Measurements from ENCODE around the gene ULBP3. TPM values are rescaled to one million over a fixed set of nuclear protein-coding genes. Genes with fewer than 3 reads are reported as not detected.
A peak's percentile ranks its signal among the peaks of the same experiment; 100 is the strongest.
"Not testable (repeated sequence)": the region's sequence is repeated elsewhere in the genome, so short reads cannot be mapped to it uniquely, and the experiment has no call there.

Gene ULBP3
- total RNA-seq, 1 experiment from 2014 or later = 4.0 TPM

GRCh38 chr6:150016324-150017185 lies 52.4 kb downstream of the ULBP3 start:
- CTCF ChIA-PET = interaction anchor here (0.6 to 1.3 kb wide), 22 partner anchors 8 to 379 kb away, joined by 3 to 18 read pairs (median 4); partner anchors contain the start of genes RAET1L and ULBP1
- POLR2A ChIA-PET = interaction anchor here (0.5 kb wide), 1 partner anchor 66 kb away, joined by 4 read pairs; no protein-coding TSS in a partner anchor
- no peak for TF ChIP-seq ZNF425 (CRISPR knock-in tag; conservative IDR thresholded peaks at IDR 0.05)
- TF ChIP-seq, protein P1, sequence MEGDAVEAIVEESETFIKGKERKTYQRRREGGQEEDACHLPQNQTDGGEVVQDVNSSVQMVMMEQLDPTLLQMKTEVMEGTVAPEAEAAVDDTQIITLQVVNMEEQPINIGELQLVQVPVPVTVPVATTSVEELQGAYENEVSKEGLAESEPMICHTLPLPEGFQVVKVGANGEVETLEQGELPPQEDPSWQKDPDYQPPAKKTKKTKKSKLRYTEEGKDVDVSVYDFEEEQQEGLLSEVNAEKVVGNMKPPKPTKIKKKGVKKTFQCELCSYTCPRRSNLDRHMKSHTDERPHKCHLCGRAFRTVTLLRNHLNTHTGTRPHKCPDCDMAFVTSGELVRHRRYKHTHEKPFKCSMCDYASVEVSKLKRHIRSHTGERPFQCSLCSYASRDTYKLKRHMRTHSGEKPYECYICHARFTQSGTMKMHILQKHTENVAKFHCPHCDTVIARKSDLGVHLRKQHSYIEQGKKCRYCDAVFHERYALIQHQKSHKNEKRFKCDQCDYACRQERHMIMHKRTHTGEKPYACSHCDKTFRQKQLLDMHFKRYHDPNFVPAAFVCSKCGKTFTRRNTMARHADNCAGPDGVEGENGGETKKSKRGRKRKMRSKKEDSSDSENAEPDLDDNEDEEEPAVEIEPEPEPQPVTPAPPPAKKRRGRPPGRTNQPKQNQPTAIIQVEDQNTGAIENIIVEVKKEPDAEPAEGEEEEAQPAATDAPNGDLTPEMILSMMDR (IDR thresholded peaks at IDR 0.05) = peak; percentile 66
- Mint-ChIP-seq H3K36me3 (no peaks in the 10 kb centered on the region), H3K27ac (no peak overlapping the region), H3K4me1 (peaks cover 10% of the 10 kb centered on the region), H3K27me3 (ENCODE audit: low read depth) (peaks cover 93% of the 10 kb centered on the region), H3K9me3 (no peaks in the 10 kb centered on the region), H3K4me3 (no peak overlapping the region)
- peak; percentile 46 for ATAC-seq
- no peak for DNase-seq (ENCODE audit: low spot score)

DNA sequence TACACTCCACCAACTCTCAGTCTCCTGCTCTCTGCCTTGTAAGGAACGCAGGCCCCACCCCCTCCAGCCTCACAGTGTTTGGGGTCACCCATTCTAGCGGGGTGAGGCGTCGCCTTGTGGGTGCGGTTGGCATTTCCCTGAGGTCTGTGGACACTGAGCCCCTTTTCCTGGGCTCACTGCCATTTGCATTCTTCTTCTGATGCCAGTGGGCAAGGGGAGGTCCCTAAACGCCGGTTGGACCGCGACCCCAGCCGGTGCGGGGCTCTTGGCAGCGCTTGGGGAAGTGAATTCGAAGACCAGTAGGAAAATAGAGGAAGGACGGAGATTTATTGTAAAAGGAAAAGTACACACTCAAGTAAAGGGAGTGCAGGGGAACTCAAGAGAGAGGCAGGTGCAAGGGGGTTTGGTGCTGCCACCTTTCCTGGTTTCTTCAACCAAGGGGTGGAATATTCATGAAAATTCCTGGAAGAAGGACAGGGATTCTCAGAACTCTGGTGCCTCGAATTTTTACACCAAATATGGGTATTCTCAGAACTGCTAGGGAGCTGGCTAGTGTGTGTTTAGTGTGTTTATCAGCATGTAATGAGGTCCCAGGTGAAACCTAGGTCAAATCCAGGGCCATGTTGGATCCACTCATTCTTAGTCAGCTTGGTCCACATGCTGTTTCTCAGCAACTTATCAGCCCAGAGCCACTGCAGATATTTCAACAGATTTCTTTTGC lies 53.5 kb downstream of the ULBP3 start:
- ATAC-seq = peak; percentile 90
- POLR2A ChIA-PET; H3K36me3 Mint-ChIP-seq; H3K27ac Mint-ChIP-seq; CTCF ChIA-PET; H3K9me3 Mint-ChIP-seq; DNase-seq (ENCODE audit: low spot score): not testable (repeated sequence)
- Mint-ChIP-seq H3K27me3 (ENCODE audit: low read depth) (peaks cover 93% of the 10 kb centered on the region), H3K4me1 (peaks cover 10% of the 10 kb centered on the region), H3K4me3 (peak overlapping the region; percentile 49)

DNA sequence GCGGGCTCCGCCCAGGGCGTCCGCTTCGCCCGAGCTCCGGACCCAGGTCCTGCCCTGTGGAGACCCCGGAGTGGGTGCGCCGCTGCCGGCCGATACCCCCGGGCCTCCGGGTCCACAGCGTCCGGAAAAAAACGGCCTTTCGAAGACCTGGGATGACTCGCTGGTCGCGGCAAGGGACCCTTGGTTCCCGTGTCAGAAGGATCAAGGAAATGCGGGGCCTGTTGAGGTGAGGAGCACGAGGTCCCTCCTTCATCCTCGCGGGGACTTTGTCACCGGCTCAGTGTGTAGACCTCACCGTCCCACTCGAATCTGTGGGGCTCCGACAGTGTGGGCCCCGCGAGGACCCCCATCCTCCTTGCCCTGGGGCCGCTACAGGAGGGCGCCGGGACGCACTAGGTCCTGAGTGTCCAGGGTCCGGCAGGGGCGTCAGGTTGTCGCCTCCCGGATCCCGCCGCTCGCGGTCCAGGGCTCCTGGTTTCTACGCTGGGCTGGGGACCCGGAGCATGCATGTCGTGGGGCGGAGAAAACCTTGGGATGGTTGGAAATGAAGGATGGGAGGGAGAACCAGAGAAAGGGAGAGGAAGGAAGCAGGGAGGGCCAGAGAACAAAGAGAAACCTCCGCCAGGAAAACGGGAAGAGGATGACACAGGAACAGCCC lies 54.2 kb downstream of the ULBP3 start:
- H3K27ac Mint-ChIP-seq; POLR2A ChIA-PET; H3K36me3 Mint-ChIP-seq; DNase-seq (ENCODE audit: low spot score); CTCF ChIA-PET; H3K9me3 Mint-ChIP-seq: not testable (repeated sequence)
- peak; percentile 29; the same call in 1 of the 2 replicates for ATAC-seq
- Mint-ChIP-seq H3K4me3 (peak overlapping the region; percentile 49), H3K4me1 (peaks cover 10% of the 10 kb centered on the region), H3K27me3 (ENCODE audit: low read depth) (peaks cover 97% of the 10 kb centered on the region)

GRCh38 chr6:150013785-150014622 lies 54.9 kb downstream of the ULBP3 start:
- H3K27ac Mint-ChIP-seq; H3K36me3 Mint-ChIP-seq; H3K9me3 Mint-ChIP-seq; CTCF ChIA-PET; DNase-seq (ENCODE audit: low spot score); POLR2A ChIA-PET: not testable (repeated sequence)
- Mint-ChIP-seq H3K4me3 (peak overlapping the region; percentile 63), H3K4me1 (peaks cover 10% of the 10 kb centered on the region), H3K27me3 (ENCODE audit: low read depth) (peaks cover 99% of the 10 kb centered on the region)
- peak; percentile 8; the same call in 1 of the 2 replicates for ATAC-seq

DNA sequence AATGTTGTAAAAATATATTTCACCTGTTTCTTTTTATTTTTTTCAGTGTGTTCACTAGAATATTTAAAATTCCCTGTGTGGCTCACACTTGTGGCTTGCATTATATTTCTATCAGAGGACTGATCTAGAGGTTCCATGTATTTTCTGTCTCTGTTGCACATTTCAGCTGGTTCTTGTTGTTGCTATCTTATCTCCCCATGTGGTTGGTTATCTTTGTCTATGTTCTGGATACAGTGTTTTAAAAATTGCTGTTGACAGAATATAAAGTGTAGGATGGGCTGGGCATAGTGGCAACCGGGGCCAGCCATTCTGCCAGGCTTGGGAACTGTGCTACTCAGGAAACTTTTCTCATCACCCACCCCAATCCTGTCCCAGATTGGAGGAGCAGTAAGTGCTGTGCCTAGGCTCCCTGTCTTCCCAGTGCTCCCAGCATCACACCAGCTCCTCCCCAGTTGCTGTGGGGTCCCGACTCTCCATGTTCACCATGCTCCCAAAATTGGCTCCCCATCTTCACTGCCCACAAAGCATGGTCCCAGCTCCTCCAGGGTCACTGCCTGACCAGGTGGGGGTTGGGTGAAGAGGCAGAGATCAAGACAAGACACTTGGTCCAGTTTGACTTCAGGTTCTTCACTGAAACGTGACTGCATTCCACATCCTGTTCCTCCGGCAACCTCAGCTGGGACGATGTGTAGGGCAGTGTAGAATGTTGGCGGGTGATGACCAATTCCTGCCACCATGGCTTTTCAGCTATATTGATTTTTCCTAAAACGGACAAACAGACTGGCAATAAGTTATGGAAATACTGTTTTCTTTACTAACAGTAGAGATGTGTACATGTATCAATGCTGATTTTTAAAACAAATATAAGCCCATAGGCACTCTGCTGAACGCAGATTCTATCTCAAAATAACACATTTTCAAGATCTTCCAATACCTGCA lies 55.8 kb downstream of the ULBP3 start:
- H3K27ac Mint-ChIP-seq; H3K36me3 Mint-ChIP-seq; POLR2A ChIA-PET; DNase-seq (ENCODE audit: low spot score); H3K9me3 Mint-ChIP-seq; ATAC-seq; CTCF ChIA-PET; H3K4me3 Mint-ChIP-seq: not testable (repeated sequence)
- Mint-ChIP-seq H3K4me1 (peaks cover 10% of the 10 kb centered on the region), H3K27me3 (ENCODE audit: low read depth) (peaks cover 100% of the 10 kb centered on the region)

Other genes starting within 250 kb of the ULBP3 start
- 19.8 to 22.5 TPM (median 22.2 TPM) in 3 replicates for gene LRP11, start 204.8 kb downstream of the ULBP3 start, total RNA-seq (2021)
- gene RAET1E, start 171.0 kb downstream of the ULBP3 start, total RNA-seq (2021) = not detected in 3 replicates
- not detected in 3 replicates for gene RAET1G, start 146.0 kb downstream of the ULBP3 start, total RNA-seq (2021)
- gene ULBP2, start 127.1 kb downstream of the ULBP3 start, total RNA-seq (2021) = 0.13 to 0.23 TPM in 2 of 3 replicates, not detected in the other
- 0.64 to 0.81 TPM (median 0.64 TPM) in 3 replicates for gene ULBP1, start 105.2 kb downstream of the ULBP3 start, total RNA-seq (2021)
- gene RAET1L, start 43.6 kb downstream of the ULBP3 start, total RNA-seq (2021) = not detected in 3 replicates
- 0.66 to 1.1 TPM (median 0.80 TPM) in 3 replicates for gene PPP1R14C, start 73.9 kb upstream of the ULBP3 start, total RNA-seq (2021)